ENCODE measurements around the gene TMEM256.
"Not testable (repeated sequence)": the region's sequence is repeated elsewhere in the genome, so short reads cannot be mapped to it uniquely, and the experiment has no call there.

TMEM256 gene

GRCh38 chr17:7367918-7368598, 35.8 kb downstream of the TMEM256 start:
- DNase-seq (ENCODE audit: low read depth): no peak
- no peak for TF ChIP-seq CTCF (conservative IDR thresholded peaks at IDR 0.05; ENCODE audit: low read depth, low read length)
- H3K4me3 ChIP-seq (ENCODE audit: low read length): no peak overlapping the region

- no peak overlapping the region for H3K4me3 ChIP-seq (ENCODE audit: low read length)
- no peak for DNase-seq (ENCODE audit: low read depth)
- TF ChIP-seq CTCF (conservative IDR thresholded peaks at IDR 0.05; ENCODE audit: low read depth, low read length): no peak
These were observed 36.8 kb downstream of the TMEM256 start for GRCh38 chr17:7367083-7367482.

GRCh38 chr17:7365963-7366362, 37.9 kb downstream of the TMEM256 start:
- H3K4me3 ChIP-seq (ENCODE audit: low read length); DNase-seq (ENCODE audit: low read depth): not testable (repeated sequence)

- TF ChIP-seq CTCF (conservative IDR thresholded peaks at IDR 0.05; ENCODE audit: low read depth, low read length): no peak
- DNase-seq (ENCODE audit: low read depth): no peak
These were observed 40.6 kb downstream of the TMEM256 start for GRCh38 chr17:7363311-7363710.

GRCh38 chr17:7361906-7362305, 42.0 kb downstream of the TMEM256 start:
- TF ChIP-seq CTCF (conservative IDR thresholded peaks at IDR 0.05; ENCODE audit: low read depth, low read length): no peak
- H3K4me3 ChIP-seq (ENCODE audit: low read length): no peak overlapping the region
- DNase-seq (ENCODE audit: low read depth): no peak

More at GRCh38 chr17:7363311-7363710, 40.6 kb downstream of the TMEM256 start:
- H3K4me3 ChIP-seq (ENCODE audit: low read length): no peak overlapping the region

GRCh38 chr17:7357381-7357780, 46.5 kb downstream of the TMEM256 start:
- TF ChIP-seq CTCF (conservative IDR thresholded peaks at IDR 0.05; ENCODE audit: low read depth, low read length): no peak
- H3K4me3 ChIP-seq (ENCODE audit: low read length): no peak overlapping the region
- no peak for DNase-seq (ENCODE audit: low read depth)

- H3K4me3 ChIP-seq (ENCODE audit: low read length): no peak overlapping the region
- TF ChIP-seq CTCF (conservative IDR thresholded peaks at IDR 0.05; ENCODE audit: low read depth, low read length): no peak
- no peak for DNase-seq (ENCODE audit: low read depth)
These were observed 47.1 kb downstream of the TMEM256 start for GRCh38 chr17:7356756-7357155.

All from retinal pigment epithelial cell (primary cell).